ENCODE results near the gene GOLGA1.
A peak's percentile ranks its signal among the peaks of the same experiment; 100 is the strongest.
"Not testable (repeated sequence)": the region's sequence is repeated elsewhere in the genome, so short reads cannot be mapped to it uniquely, and the experiment has no call there.

The GOLGA1 gene

DNA sequence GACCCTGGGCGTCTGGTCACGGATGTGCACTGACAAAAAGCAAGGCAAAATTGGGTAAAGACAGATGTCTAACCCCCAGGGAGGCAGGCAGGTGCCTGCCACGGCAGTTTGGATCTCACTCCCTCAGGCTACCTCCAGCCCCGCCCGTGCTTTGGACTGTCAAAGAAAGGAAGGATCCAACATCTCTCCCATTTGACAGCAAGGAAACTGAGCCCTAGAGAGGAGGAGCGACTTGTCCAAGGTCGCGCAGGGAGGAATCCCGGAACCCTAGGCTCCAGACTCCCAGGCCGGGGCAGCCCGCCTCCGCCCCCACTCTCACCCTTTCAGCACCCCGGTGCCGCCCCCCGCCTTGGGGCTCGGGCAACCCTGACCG lies 376 bp downstream of the GOLGA1 start:
- DNase-seq (ENCODE audit: low spot score) = no peak

- DNase-seq (ENCODE audit: low spot score) = no peak
Observed at GRCh38 chr9:124939944-124940343, 939 bp downstream of the GOLGA1 start.

GRCh38 chr9:124934290-124934689 lies 6.6 kb downstream of the GOLGA1 start:
- DNase-seq (ENCODE audit: low spot score) = peak; percentile 58

DNA sequence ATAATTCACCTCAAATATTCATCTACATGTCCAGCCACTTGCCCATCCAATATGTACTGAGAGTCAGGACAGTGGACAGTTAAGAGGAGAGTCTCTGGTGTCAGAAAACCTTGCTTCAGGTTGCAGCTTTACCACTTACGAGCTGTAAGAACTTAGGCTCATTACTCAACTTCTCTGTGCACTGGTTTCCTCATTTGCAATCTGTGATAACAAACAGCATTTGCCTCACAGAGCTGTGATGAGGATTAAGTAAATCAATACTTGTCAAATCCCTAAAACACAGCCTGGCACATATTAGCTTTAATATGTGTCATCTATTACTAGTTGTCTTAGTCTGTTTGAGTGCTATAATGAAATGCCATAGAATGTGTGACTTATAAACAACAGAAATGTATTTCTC lies 8.6 kb downstream of the GOLGA1 start:
- no peak for DNase-seq (ENCODE audit: low spot score)

GRCh38 chr9:124929464-124929863 lies 11.4 kb downstream of the GOLGA1 start:
- no peak for DNase-seq (ENCODE audit: low spot score)

GRCh38 chr9:124928116-124928515 lies 12.8 kb downstream of the GOLGA1 start:
- no peak for DNase-seq (ENCODE audit: low spot score)

GRCh38 chr9:124920394-124920793 lies 20.5 kb downstream of the GOLGA1 start:
- DNase-seq (ENCODE audit: low spot score) = not testable (repeated sequence)

GRCh38 chr9:124914753-124915405 lies 26.0 kb downstream of the GOLGA1 start:
- DNase-seq (ENCODE audit: low spot score) = no peak

DNA sequence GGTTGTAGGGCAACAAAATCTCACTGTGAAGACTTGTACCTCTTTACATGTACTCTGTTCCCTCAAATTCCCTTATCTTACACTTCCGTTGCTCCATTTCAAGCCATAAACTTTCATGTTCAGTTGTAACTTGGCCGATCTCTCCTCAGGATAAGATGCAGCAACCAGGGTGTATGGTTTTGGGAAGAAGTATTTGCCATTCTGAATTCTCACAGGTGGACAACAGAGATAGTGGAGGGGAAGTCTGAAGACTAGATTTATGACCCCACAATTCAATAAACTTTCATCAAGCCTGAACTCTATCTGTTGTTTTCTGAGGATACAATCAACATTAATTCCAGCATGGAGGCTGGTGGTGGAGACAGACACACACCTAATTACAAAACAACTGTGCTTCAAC lies 27.5 kb downstream of the GOLGA1 start:
- no peak for DNase-seq (ENCODE audit: low spot score)

- DNase-seq (ENCODE audit: low spot score) = no peak
Observed at GRCh38 chr9:124911766-124912165, 29.1 kb downstream of the GOLGA1 start.

- no peak for DNase-seq (ENCODE audit: low spot score)
Observed at GRCh38 chr9:124908098-124908497, 32.8 kb downstream of the GOLGA1 start.

GRCh38 chr9:124906966-124907365 lies 33.9 kb downstream of the GOLGA1 start:
- no peak for DNase-seq (ENCODE audit: low spot score)

GRCh38 chr9:124899845-124900244 lies 41.0 kb downstream of the GOLGA1 start:
- no peak for DNase-seq (ENCODE audit: low spot score)

GRCh38 chr9:124897570-124898460 lies 43.1 kb downstream of the GOLGA1 start:
- DNase-seq (ENCODE audit: low spot score) = no peak

DNA sequence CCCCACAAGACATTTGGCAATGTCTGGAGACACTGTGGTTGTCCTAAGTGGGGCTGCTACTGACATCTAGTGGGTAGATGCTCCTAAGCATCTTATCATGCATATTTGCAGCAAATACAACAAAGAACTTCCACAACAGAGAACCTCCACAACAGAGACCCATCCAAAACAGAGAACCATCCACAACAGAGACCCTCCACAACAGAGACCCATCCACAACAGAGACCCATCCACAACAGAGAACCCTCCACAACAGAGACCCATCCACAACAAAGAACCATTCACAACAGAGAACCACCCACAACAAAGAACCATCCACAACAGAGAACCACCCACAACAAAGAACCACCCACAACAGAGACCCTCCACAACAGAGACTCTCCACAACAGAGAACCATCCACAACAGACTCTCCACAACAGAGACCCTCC lies 46.1 kb downstream of the GOLGA1 start:
- peak; percentile 39 for DNase-seq (ENCODE audit: low spot score)

DNA sequence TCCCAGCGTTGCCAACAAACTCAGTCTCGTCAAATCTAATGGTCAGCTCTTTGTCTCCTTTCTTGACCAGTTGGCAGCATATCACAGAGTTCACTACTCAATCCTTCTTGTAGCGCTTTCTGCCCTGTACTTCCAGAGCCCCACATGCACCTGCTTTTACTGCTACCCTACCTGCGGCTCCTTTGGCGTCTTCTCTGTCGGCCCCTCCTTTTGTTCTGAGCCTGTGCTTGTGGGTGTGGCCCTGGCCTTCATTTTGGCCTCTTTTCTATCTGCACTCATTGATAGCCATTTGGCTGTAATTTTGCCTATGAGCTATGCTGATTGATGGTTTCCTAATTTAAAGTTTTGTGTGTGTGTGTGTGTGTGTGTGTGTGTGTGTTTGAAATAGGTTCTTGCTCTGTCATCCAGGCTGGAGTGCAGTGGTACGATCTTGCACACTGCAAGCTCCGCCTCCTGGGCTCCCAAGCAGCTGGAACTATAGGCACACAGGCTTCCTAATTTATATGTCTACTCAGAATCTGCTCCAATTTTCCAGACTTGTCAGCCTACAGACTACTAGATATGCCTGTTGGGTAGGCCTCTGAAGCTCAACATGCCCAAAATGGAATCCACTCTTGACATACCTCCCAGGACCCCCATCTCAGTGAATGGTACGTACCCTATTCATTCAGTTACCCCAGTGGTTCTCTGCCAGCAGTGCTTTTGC lies 46.7 kb downstream of the GOLGA1 start:
- DNase-seq (ENCODE audit: low spot score) = no peak

GRCh38 chr9:124890179-124890578 lies 50.7 kb downstream of the GOLGA1 start:
- DNase-seq (ENCODE audit: low spot score) = no peak

GRCh38 chr9:124889006-124889405 lies 51.9 kb downstream of the GOLGA1 start:
- no peak for DNase-seq (ENCODE audit: low spot score)

DNA sequence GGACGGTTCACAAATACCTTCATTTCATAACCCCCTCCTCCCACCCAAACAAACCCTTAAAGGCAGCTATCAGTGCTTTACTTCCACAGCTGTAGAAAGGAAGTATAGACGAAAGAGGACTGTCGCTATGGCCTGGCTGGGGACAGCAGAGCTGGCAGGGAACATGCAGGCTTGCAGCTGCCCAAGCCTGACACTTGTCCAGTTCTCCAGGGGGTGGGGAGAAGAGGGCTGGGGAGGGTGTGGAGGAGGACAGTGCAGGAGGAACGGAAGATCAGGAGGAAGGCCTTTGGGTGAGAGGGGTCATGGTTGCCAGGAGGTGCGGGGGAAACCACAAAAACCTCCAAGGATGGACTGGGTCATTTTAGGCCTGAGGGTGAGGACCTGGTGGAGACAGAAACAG lies 53.1 kb downstream of the GOLGA1 start:
- DNase-seq (ENCODE audit: low spot score) = no peak

GRCh38 chr9:124886866-124887492 lies 53.9 kb downstream of the GOLGA1 start:
- DNase-seq (ENCODE audit: low spot score) = no peak

DNA sequence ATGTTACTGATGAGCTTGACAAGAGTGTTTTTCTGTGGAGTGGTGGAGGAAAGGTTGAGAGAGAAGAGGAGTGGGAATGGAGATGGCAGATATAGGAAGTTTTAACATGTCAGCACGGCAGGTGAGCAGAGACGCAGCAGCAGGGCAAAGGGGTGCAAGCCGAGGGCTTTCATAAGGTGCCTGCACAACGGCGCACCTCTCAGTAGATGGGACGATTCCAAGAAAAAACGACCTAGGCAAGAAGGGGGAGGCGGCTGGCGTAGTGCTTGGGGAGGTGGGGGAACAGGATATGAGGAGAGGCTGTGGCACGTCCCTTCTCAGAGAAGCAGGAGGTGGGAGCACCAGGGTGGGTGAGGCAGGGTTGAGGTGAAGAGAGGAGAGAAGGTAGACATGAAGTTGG lies 54.4 kb downstream of the GOLGA1 start:
- no peak for DNase-seq (ENCODE audit: low spot score)

GRCh38 chr9:124885551-124885950 lies 55.3 kb downstream of the GOLGA1 start:
- DNase-seq (ENCODE audit: low spot score) = no peak
